Skeletal muscle tissue (tissue), 4 donors: ENCODE results near the gene HAL. TPM values are rescaled to one million over a fixed set of nuclear protein-coding genes. Genes with fewer than 3 reads are reported as not detected.

Source experiments
- H3K27ac ChIP-seq: one replicate; pipeline ENCODE4 v1.7.0; 2013; ENCODE audit warnings: mild to moderate bottlenecking, low read depth, low read length, inconsistent platforms
- H3K27me3 ChIP-seq, 3 donors: one replicate each; pipeline ENCODE4 v1.7.0; 2013; ENCODE audit warnings: low read length in 3 of 3; ENCODE audit not compliant: control insufficient read depth in 3 of 3, insufficient read depth in 3 of 3
- H3K36me3 ChIP-seq, 3 donors: one replicate each; pipeline ENCODE4 v1.7.0; 2013; ENCODE audit warnings: low read length in 3 of 3; ENCODE audit not compliant: control insufficient read depth in 3 of 3, insufficient read depth in 3 of 3
- H3K4me1 ChIP-seq, 3 donors: one replicate each; pipeline ENCODE4 v1.7.0; 2013; ENCODE audit warnings: low read length in 3 of 3, mild to moderate bottlenecking in 3 of 3; ENCODE audit not compliant: control insufficient read depth in 3 of 3, insufficient read depth in 3 of 3
- H3K4me3 ChIP-seq, 3 donors: one replicate each; pipeline ENCODE4 v1.7.0; 2013; ENCODE audit warnings: low read length in 3 of 3
- H3K9ac ChIP-seq, 3 donors: one replicate each; pipeline ENCODE4 v1.7.0; 2013; ENCODE audit warnings: low read length in 3 of 3, mild to moderate bottlenecking in 3 of 3, moderate library complexity in 2 of 3, low read depth in 1 of 3
- H3K9me3 ChIP-seq, 3 donors: one replicate each; pipeline ENCODE4 v1.7.0; 2013; ENCODE audit warnings: low read length in 3 of 3; ENCODE audit not compliant: control insufficient read depth in 3 of 3
- total RNA-seq: library from RNA; depleted of rRNA; stranded (reverse); fragments of >200 nt; gene quantifications from one replicate; pipeline ENCODE4 v1.2.3, GENCODE V29; 2014
- donor health status: Osteomylitis.

HAL gene
- total RNA-seq, 1 donor from 2014 or later: 0.52 TPM

DNA sequence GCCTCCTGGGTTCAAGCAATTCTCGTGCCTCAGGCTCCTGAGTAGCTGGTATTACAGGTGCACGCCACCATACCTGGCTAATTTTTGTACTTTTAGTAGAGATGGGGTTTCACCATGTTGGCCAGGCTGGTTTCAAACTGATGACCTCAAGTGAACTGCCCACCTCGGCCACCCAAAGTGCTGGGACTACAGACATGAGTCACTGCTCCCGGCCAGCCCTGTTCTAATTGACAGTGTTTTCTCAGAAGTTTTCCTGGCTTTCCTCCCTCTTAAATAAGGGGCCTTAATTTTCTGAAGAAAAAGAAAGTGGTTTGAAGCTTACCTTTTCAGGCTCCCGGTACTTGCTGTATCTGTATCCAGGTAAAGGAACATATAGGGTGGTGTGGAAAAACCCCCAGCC, 1.7 kb downstream of the HAL start:
- H3K36me3 ChIP-seq: peaks cover 0 to 1% (median 0%) of the 10 kb centered on the region in 3 donors
- no peaks in the 10 kb centered on the region for H3K9me3 ChIP-seq
- no peaks in the 10 kb centered on the region for H3K27me3 ChIP-seq
- H3K4me3 ChIP-seq: no peak overlapping the region
- no peak overlapping the region for H3K27ac ChIP-seq
- H3K4me1 ChIP-seq: no peaks in the 10 kb centered on the region
- no peak overlapping the region for H3K9ac ChIP-seq

DNA sequence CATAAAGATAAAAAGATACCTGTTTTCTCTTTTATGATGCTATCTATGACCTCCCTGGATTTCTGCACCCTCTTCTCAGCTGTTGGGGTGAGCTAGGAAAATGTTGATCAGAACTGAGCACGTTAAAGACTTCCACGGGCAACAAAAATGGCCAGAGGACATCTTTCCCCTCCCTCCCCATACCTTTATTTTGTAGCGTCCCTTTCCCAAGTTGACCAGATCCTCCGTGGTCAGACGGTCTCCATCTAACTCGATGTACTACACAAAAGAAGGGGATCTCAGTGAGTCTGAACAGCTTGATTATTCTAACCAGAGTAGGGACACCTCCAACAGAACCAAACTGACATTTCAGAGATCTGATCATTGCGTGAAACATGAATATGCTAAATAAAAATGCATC, 2.2 kb downstream of the HAL start:
- Histone ChIP-seq H3K27ac (no peak overlapping the region), H3K4me1 (no peaks in the 10 kb centered on the region), H3K27me3 (no peaks in the 10 kb centered on the region), H3K9ac (no peak overlapping the region), H3K9me3 (no peaks in the 10 kb centered on the region), H3K4me3 (no peak overlapping the region), H3K36me3 (no peaks in the 10 kb centered on the region)

DNA sequence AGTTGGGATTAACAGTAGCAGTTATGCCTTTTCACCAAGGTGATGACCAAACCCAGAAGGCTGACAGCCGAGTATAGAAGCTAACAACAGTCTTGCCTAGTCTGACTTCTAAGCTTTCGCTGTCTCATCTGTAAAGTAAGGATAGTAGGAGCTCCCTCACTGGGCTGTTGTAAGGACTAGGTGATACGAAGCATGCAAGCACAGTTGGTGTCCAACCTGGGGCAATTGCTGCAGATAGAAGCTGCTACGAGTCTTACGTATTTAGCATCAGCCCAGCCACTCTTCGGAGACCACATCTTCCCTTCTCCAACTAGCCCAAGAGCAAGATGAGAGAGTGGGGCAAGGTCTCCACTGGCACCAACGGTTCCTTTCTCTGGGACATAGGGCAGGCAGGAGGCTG, 6.0 kb downstream of the HAL start:
- H3K36me3 ChIP-seq: no peaks in the 10 kb centered on the region
- H3K4me3 ChIP-seq: no peak overlapping the region
- H3K27ac ChIP-seq: no peak overlapping the region
- no peaks in the 10 kb centered on the region for H3K9me3 ChIP-seq
- H3K27me3 ChIP-seq: no peaks in the 10 kb centered on the region
- no peak overlapping the region for H3K9ac ChIP-seq
- H3K4me1 ChIP-seq: no peaks in the 10 kb centered on the region

DNA sequence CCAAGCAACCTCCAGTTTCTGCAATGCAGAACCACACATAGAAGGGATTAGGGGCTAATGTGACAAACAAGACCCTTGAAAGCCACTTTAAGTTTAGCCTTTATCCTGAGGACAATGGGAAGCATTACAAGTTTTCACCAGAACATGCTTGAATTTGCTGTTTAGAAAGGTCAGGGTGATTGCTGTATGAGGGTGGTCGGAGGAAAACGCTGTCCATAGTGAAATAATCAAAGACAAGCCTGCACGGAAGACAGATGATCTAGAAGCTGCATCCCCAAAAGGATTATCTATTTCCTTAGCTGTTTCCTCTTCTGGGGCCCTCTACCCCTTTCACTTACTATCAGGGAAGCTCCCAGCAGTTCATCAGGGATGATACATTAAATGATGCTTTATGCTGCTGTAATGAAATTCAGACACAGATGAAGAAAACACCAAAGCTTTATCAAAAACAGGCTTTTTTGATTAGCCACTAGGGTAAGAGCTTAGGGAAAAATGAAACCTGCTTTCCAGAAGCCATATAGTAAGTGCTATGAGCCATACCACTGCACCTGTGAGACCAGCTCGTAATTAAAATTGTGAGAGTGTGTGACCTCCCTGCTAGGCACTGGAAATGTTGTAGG, 6.5 kb downstream of the HAL start:
- no peaks in the 10 kb centered on the region for H3K27me3 ChIP-seq
- no peak overlapping the region for H3K27ac ChIP-seq
- H3K4me1 ChIP-seq: no peaks in the 10 kb centered on the region
- no peak overlapping the region for H3K9ac ChIP-seq
- no peaks in the 10 kb centered on the region for H3K9me3 ChIP-seq
- H3K4me3 ChIP-seq: no peak overlapping the region
- H3K36me3 ChIP-seq: no peaks in the 10 kb centered on the region

DNA sequence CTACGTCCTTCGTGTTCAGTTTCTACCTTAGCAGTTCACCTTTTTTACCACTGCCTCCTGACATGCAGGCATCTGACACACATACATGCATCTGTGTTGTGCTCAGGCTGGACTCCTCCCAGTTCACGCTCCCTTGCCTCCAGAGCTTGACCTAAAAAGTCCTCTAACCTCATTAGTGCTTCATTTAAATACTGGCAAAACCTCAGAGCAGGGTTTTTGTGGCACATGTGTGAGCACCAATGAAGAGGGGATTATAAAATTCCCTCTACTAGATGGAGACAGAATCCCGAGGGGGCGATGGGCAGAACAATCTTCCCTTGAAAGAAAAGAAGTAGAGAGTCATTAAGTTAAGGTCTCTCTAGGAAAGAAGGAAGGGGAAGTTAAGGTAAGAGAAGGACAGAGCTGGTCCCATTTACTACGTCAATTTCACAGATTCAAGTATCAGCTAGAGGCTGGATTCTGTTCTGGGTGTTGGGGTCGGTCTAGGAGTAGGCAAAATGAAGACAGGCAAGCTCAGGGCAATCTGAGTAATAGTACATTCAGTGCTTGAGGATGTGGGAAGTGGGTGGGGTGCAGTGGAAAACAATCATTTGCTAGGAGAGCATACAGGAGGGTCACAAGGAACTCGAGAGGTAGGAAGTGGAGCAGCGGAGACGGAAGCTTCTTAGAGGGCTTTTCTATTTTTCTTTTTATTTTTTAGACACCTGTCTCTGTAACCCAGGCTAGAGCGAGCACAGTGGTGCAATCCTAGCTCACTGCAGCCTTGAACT, 7.5 kb downstream of the HAL start:
- Histone ChIP-seq H3K27ac (no peak overlapping the region), H3K9me3 (no peaks in the 10 kb centered on the region), H3K4me3 (no peak overlapping the region), H3K4me1 (no peaks in the 10 kb centered on the region), H3K36me3 (no peaks in the 10 kb centered on the region), H3K27me3 (no peaks in the 10 kb centered on the region), H3K9ac (no peak overlapping the region)

DNA sequence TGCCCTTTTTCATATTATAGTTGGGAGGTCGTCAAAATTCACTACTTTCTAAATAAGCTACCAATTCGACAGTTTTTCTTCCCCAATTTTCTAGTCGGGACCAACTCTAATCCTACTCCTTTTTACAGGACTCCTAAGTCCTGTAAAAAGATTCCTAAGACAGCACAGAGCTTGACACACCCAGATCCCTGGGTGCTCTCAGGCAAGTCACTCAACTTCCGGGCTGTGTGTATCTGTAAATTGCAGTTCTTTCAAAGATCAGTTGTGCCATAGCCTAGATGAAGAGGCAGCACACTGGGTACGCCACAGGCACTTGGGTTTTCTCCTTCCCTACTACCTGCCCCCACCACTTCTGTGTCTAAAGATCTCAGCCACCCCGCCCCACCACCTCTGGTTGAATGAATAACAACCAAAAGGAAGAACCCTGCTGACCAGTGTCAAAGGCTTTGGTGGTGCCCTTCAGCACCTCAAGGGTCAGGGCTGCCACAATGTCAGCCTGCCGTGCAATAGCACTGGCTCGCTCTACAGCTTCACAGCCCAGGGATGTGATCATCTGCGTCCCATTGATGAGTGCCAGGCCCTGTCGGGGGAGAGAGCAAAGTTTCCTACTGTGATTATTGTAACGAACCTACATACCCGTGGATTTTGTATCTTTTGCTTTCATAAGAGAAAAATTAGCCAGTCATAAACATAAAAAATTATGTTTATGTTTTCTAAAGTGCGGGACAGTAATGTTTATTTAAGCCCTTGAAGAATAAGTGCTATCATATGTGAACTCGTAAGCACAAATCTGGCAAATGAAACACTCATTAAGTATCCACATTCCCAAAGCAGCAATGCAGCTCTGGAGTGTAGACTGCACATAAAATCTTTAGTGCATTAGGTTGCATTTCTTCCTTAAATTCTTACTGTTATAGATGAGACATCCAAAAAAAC, 9.2 kb downstream of the HAL start:
- H3K27ac ChIP-seq: no peak overlapping the region
- H3K4me1 ChIP-seq: no peaks in the 10 kb centered on the region
- no peaks in the 10 kb centered on the region for H3K27me3 ChIP-seq
- no peak overlapping the region for H3K4me3 ChIP-seq
- no peaks in the 10 kb centered on the region for H3K36me3 ChIP-seq
- no peaks in the 10 kb centered on the region for H3K9me3 ChIP-seq
- H3K9ac ChIP-seq: no peak overlapping the region

DNA sequence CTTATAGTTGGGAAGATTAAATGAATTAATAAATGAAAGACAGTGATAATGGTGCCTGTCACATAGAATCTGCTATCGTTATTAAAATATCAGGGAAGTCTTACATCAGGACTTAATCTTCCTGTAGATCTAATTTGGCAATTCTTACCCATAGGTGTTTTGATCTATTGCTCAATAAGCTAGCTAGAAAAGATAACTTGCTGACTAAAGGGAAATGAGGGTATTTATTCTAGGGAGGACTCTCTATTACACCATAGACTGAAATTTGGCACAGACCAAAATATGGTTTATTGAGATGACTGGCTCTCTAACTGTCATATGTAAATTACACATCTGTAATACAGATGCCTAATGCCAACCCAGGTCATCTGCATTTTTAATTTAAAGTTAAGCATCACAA, 11.5 kb downstream of the HAL start:
- H3K9ac ChIP-seq: no peak overlapping the region
- H3K4me3 ChIP-seq: no peak overlapping the region
- H3K36me3 ChIP-seq: no peaks in the 10 kb centered on the region
- H3K27me3 ChIP-seq: no peaks in the 10 kb centered on the region
- H3K9me3 ChIP-seq: no peaks in the 10 kb centered on the region
- no peaks in the 10 kb centered on the region for H3K4me1 ChIP-seq
- no peak overlapping the region for H3K27ac ChIP-seq

DNA sequence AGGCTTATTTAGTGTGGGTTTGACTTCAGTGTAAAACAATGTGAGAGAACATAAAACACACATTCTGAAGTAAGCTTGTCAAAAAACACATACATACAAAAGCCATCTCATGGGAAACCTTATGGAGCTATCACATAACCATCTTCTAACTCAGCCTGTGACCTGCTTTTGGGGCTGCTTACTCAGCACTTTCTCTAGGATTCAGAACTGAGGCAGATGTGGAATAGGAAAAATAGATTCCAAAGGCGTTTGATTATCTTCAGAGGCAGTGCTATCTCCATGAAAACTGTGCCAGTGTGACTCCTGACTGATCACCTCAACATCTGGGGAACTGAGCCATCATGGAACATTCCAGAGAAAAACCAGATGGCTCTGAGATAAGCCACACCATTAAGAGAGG, 13.5 kb downstream of the HAL start:
- no peak overlapping the region for H3K4me3 ChIP-seq
- H3K27ac ChIP-seq: no peak overlapping the region

DNA sequence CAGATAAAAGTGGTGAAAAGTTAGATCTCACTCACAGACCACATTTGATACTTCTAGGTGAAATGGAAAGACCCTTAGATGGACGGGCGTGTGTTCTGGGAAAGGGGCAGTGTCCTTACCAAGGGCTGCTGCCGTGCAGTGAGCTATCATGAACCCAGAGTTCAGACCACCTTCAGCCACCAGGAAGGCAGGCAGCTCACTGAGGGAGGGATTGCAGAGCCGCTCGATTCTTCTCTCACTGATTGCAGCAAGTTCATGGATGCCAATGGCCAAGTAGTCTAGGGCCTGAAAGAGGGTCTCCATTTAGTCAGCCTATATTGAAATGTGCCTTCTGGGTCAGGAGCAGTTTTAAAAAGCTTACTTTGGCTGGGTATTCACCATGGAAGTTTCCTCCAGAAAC, 15.7 kb downstream of the HAL start:
- H3K9me3 ChIP-seq: no peaks in the 10 kb centered on the region
- no peaks in the 10 kb centered on the region for H3K36me3 ChIP-seq
- no peak overlapping the region for H3K9ac ChIP-seq
- H3K4me3 ChIP-seq: no peak overlapping the region
- no peaks in the 10 kb centered on the region for H3K27me3 ChIP-seq
- H3K4me1 ChIP-seq: no peaks in the 10 kb centered on the region
- H3K27ac ChIP-seq: no peak overlapping the region

More for the DNA sequence above, 13.5 kb downstream of the HAL start:
- Histone ChIP-seq H3K9ac (no peak overlapping the region), H3K9me3 (no peaks in the 10 kb centered on the region), H3K27me3 (no peaks in the 10 kb centered on the region), H3K4me1 (no peaks in the 10 kb centered on the region), H3K36me3 (no peaks in the 10 kb centered on the region)

DNA sequence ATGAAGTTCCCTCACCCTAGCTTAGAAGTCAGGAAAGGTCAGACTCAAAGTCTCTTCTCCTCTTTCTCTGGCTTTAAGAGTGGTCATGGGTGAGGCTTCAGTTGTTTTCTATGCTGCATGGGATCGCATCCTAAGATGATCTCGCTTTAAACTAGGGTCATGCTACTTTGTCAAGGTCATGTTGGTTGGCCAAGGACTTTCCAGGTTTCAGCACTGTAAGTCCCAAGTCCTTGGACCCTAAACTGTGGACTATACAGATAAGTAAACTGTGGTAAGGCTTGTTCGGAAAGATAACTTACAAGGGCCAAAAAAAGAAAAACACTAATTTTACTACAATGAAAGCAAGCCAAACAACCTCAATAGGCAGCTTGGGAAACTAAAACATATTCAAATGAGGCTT, 17.4 kb downstream of the HAL start:
- no peaks in the 10 kb centered on the region for H3K27me3 ChIP-seq
- no peaks in the 10 kb centered on the region for H3K36me3 ChIP-seq
- no peaks in the 10 kb centered on the region for H3K4me1 ChIP-seq
- H3K9me3 ChIP-seq: no peaks in the 10 kb centered on the region
- no peak overlapping the region for H3K27ac ChIP-seq
- no peak overlapping the region for H3K9ac ChIP-seq
- no peak overlapping the region for H3K4me3 ChIP-seq
